ENCODE results near the gene KCNT1. TPM values are rescaled to one million over a fixed set of nuclear protein-coding genes. Genes with fewer than 3 reads are reported as not detected.

KCNT1 gene
- total and polyA plus RNA-seq, 2 experiments from 2014 or later, result 0.27 TPM; not detected in 1

GRCh38 chr9:135747311-135747710, 45.3 kb downstream of the KCNT1 start:
- Histone ChIP-seq H3K36me3 (replicated peaks; ENCODE audit: insufficient read depth, low read depth) (no peaks in the 10 kb centered on the region), H3K9me3 (ENCODE audit: low read depth) (no peaks in the 10 kb centered on the region), H4K20me1 (ENCODE audit: insufficient read depth, poor library complexity, severe bottlenecking) (no peaks in the 10 kb centered on the region), H3K27ac (no peak overlapping the region), H2AFZ (no peak overlapping the region), H3K4me1 (ENCODE audit: insufficient read depth) (no peaks in the 10 kb centered on the region), H3K9me2 (replicated peaks; ENCODE audit: insufficient read depth) (no peaks in the 10 kb centered on the region), H3K4me2 (no peak overlapping the region), H3K27me3 (no peaks in the 10 kb centered on the region), H3K79me2 (no peaks in the 10 kb centered on the region), H3K4me3 (no peak overlapping the region)
- no peak for DNase-seq (ENCODE audit: low spot score)
- WGBS (ENCODE audit: low lambda C conversion rate, missing lambda C conversion rate), result 84% methylated on average over 6 of the region's 13 CpGs
- TF ChIP-seq CTCF (IDR thresholded peaks at IDR 0.05; ENCODE audit: poor library complexity) (no peak), EZH2 (IDR thresholded peaks at IDR 0.05; ENCODE audit: borderline replicate concordance) (no peak), EZH2phosphoT487 (IDR thresholded peaks at IDR 0.05; ENCODE audit: low read depth, severe bottlenecking, unreplicated experiment) (no peak)

DNA sequence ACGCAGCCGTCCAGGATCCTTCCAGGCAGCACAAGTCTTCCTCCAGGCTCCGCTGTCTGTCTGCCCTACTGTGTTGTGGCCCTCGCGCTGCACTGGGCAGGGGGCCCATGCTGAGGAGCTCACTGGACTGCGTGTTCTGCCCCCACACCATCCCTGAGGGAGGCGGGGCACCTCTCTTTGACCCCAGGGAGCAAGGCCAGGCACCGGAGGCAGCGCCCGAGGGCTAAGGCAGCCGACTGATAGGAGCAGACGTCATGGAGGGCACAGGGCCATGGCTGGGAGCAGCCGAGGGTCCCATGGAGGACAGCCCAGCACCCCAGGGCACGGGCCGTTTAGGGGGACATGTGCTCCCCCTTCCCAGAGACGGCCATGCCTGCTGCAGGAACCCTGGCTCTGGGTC, 46.7 kb downstream of the KCNT1 start:
- no peaks in the 10 kb centered on the region for H3K9me2 ChIP-seq (replicated peaks; ENCODE audit: insufficient read depth)
- no peaks in the 10 kb centered on the region for H3K4me1 ChIP-seq (ENCODE audit: insufficient read depth)
- no peak for TF ChIP-seq EZH2 (IDR thresholded peaks at IDR 0.05; ENCODE audit: borderline replicate concordance)
- no peak for TF ChIP-seq CTCF (IDR thresholded peaks at IDR 0.05; ENCODE audit: poor library complexity)
- no peak for TF ChIP-seq EZH2phosphoT487 (IDR thresholded peaks at IDR 0.05; ENCODE audit: low read depth, severe bottlenecking, unreplicated experiment)
- H3K27ac ChIP-seq, result no peak overlapping the region
- 80% methylated on average over 16 of the region's 16 CpGs for WGBS (ENCODE audit: low lambda C conversion rate, missing lambda C conversion rate)
- H2AFZ ChIP-seq, result no peak overlapping the region
- H4K20me1 ChIP-seq (ENCODE audit: insufficient read depth, poor library complexity, severe bottlenecking), result no peaks in the 10 kb centered on the region
- H3K9me3 ChIP-seq (ENCODE audit: low read depth), result no peaks in the 10 kb centered on the region
- H3K4me3 ChIP-seq, result no peak overlapping the region
- no peaks in the 10 kb centered on the region for H3K36me3 ChIP-seq (replicated peaks; ENCODE audit: insufficient read depth, low read depth)
- H3K4me2 ChIP-seq, result no peak overlapping the region
- H3K27me3 ChIP-seq, result no peaks in the 10 kb centered on the region
- DNase-seq (ENCODE audit: low spot score), result no peak
- no peaks in the 10 kb centered on the region for H3K79me2 ChIP-seq

DNA sequence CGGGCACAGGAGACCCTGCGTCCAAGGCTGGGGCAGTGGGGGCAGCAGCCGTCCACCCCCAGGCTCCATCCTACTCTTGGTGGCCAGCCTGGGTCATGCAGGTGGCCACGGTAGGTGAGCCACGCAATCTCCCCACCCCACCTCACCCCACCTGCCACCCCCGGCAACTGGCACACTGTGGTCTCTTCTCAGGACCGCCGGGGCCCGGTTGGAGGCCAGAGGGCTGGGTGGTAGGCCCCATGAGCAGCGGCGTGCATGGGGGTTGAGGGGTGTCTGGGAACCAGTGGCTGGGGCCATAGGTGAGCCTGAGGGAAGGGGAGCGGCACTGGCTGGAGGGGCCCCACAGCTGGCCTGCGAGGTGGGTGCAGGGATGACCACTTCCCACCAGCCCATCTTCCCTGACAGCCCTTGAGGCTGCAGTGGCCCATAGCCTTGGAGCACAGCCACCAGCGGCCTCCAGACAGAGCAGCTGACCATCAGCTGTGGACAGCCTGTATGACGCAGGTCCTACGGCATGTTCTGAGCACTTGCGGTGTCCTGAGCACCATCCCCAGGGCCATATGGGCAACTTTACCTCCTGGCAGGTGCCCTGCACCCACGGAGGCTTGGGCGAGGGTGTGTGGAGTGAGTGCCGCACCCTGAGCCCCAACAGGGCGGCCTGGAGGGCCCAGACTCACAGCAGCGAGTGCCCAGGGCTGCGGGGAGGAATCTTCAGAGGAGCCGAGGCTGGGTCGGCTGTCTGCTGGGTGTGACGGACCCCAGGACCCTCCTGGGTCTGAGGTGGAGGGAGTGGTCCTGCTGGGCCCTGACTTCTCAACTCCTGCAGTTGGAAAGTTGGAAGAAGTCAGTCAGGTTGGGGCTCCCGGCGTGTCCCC, 47.4 kb downstream of the KCNT1 start:
- WGBS (ENCODE audit: low lambda C conversion rate, missing lambda C conversion rate), result 87% methylated on average over 28 of the region's 28 CpGs
- Histone ChIP-seq H3K27ac (no peak overlapping the region), H3K9me3 (ENCODE audit: low read depth) (no peaks in the 10 kb centered on the region), H3K79me2 (no peaks in the 10 kb centered on the region), H3K9me2 (replicated peaks; ENCODE audit: insufficient read depth) (no peaks in the 10 kb centered on the region), H3K4me1 (ENCODE audit: insufficient read depth) (no peaks in the 10 kb centered on the region), H4K20me1 (ENCODE audit: insufficient read depth, poor library complexity, severe bottlenecking) (no peaks in the 10 kb centered on the region), H2AFZ (no peak overlapping the region), H3K4me3 (no peak overlapping the region), H3K27me3 (no peaks in the 10 kb centered on the region), H3K36me3 (replicated peaks; ENCODE audit: insufficient read depth, low read depth) (no peaks in the 10 kb centered on the region), H3K4me2 (no peak overlapping the region)
- TF ChIP-seq EZH2 (IDR thresholded peaks at IDR 0.05; ENCODE audit: borderline replicate concordance) (no peak), EZH2phosphoT487 (IDR thresholded peaks at IDR 0.05; ENCODE audit: low read depth, severe bottlenecking, unreplicated experiment) (no peak), CTCF (IDR thresholded peaks at IDR 0.05; ENCODE audit: poor library complexity) (no peak)
- DNase-seq (ENCODE audit: low spot score), result no peak

All from hepatocyte (in vitro differentiated cells).